ENCODE results near the gene TRAPPC2L.

- TF ChIP-seq, protein P1, sequence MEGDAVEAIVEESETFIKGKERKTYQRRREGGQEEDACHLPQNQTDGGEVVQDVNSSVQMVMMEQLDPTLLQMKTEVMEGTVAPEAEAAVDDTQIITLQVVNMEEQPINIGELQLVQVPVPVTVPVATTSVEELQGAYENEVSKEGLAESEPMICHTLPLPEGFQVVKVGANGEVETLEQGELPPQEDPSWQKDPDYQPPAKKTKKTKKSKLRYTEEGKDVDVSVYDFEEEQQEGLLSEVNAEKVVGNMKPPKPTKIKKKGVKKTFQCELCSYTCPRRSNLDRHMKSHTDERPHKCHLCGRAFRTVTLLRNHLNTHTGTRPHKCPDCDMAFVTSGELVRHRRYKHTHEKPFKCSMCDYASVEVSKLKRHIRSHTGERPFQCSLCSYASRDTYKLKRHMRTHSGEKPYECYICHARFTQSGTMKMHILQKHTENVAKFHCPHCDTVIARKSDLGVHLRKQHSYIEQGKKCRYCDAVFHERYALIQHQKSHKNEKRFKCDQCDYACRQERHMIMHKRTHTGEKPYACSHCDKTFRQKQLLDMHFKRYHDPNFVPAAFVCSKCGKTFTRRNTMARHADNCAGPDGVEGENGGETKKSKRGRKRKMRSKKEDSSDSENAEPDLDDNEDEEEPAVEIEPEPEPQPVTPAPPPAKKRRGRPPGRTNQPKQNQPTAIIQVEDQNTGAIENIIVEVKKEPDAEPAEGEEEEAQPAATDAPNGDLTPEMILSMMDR (conservative IDR thresholded peaks at IDR 0.05; ENCODE audit: low read depth in 2 of 2), result no peak
- no peak for TF ChIP-seq ZNF331 (CRISPR knock-in tag; IDR thresholded peaks at IDR 0.05; ENCODE audit: low read depth)
- TF ChIP-seq, protein P2, sequence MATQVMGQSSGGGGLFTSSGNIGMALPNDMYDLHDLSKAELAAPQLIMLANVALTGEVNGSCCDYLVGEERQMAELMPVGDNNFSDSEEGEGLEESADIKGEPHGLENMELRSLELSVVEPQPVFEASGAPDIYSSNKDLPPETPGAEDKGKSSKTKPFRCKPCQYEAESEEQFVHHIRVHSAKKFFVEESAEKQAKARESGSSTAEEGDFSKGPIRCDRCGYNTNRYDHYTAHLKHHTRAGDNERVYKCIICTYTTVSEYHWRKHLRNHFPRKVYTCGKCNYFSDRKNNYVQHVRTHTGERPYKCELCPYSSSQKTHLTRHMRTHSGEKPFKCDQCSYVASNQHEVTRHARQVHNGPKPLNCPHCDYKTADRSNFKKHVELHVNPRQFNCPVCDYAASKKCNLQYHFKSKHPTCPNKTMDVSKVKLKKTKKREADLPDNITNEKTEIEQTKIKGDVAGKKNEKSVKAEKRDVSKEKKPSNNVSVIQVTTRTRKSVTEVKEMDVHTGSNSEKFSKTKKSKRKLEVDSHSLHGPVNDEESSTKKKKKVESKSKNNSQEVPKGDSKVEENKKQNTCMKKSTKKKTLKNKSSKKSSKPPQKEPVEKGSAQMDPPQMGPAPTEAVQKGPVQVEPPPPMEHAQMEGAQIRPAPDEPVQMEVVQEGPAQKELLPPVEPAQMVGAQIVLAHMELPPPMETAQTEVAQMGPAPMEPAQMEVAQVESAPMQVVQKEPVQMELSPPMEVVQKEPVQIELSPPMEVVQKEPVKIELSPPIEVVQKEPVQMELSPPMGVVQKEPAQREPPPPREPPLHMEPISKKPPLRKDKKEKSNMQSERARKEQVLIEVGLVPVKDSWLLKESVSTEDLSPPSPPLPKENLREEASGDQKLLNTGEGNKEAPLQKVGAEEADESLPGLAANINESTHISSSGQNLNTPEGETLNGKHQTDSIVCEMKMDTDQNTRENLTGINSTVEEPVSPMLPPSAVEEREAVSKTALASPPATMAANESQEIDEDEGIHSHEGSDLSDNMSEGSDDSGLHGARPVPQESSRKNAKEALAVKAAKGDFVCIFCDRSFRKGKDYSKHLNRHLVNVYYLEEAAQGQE (IDR thresholded peaks at IDR 0.05; ENCODE audit: unreplicated experiment), result no peak
These were observed 51.4 kb downstream of the TRAPPC2L start for GRCh38 chr16:88908307-88908706.
